Ishikawa (cell line): Measurements from ENCODE around the gene LRRC8D.

Experiments used
- CEBPB ChIP-seq: IDR thresholded peaks from 2 replicates; pipeline ENCODE4 v1.6.1; 2012
- CREB1 ChIP-seq: IDR thresholded peaks from 2 replicates; pipeline ENCODE4 v1.6.1; 2012; ENCODE audit warnings: low read depth
- EGR1 ChIP-seq: IDR thresholded peaks from 2 replicates; pipeline ENCODE4 v1.6.1; 2012
- EP300 ChIP-seq: IDR thresholded peaks from 2 replicates; pipeline ENCODE4 v1.6.1; 2012; ENCODE audit warnings: borderline replicate concordance
- FOXM1 ChIP-seq: IDR thresholded peaks from 2 replicates; pipeline ENCODE4 v1.6.1; 2012; ENCODE audit warnings: low read depth, borderline replicate concordance
- MAX ChIP-seq: IDR thresholded peaks from 2 replicates; pipeline ENCODE4 v1.6.1; 2012
- NFIC ChIP-seq: IDR thresholded peaks from 2 replicates; pipeline ENCODE4 v1.6.1; 2012
- RAD21 ChIP-seq: IDR thresholded peaks from 2 replicates; pipeline ENCODE4 v1.6.1; 2012; ENCODE audit warnings: low read depth
- REST ChIP-seq: IDR thresholded peaks from 2 replicates; pipeline ENCODE4 v1.6.1; 2012; ENCODE audit warnings: low read depth, mild to moderate bottlenecking
- TAF1 ChIP-seq: IDR thresholded peaks from 2 replicates; pipeline ENCODE4 v1.6.1; 2012; ENCODE audit warnings: low read depth, mild to moderate bottlenecking
- TCF12 ChIP-seq: IDR thresholded peaks from 2 replicates; pipeline ENCODE4 v1.6.1; 2012; ENCODE audit warnings: low read depth
- TEAD4 ChIP-seq: IDR thresholded peaks from 2 replicates; pipeline ENCODE4 v1.6.1; 2012
- USF1 ChIP-seq: IDR thresholded peaks from 2 replicates; pipeline ENCODE4 v1.6.1; 2012
- YY1 ChIP-seq: IDR thresholded peaks from 2 replicates; pipeline ENCODE4 v1.6.1; 2012; ENCODE audit warnings: low read depth
- ZBTB7A ChIP-seq: IDR thresholded peaks from 2 replicates; pipeline ENCODE4 v1.6.1; 2012; ENCODE audit warnings: low read depth

Gene LRRC8D

GRCh38 chr1:89810302-89810701 lies 10.5 kb upstream of the LRRC8D start:
- TF ChIP-seq RAD21 (no peak), YY1 (no peak), CEBPB (no peak), TAF1 (no peak), MAX (no peak), CREB1 (no peak), TCF12 (no peak), REST (no peak), ZBTB7A (no peak), USF1 (no peak), EP300 (no peak), NFIC (no peak), FOXM1 (no peak), TEAD4 (no peak), EGR1 (no peak)

GRCh38 chr1:89810880-89811279 lies 10.0 kb upstream of the LRRC8D start:
- TF ChIP-seq TAF1 (no peak), CEBPB (0 out of 2 replicates have a peak, but pooled peaks have one; percentile 26), EP300 (no peak), REST (no peak)

- no peak for TF ChIP-seq YY1
- TF ChIP-seq EP300, result no peak
- TF ChIP-seq REST, result no peak
- no peak for TF ChIP-seq USF1
- no peak for TF ChIP-seq FOXM1
- no peak for TF ChIP-seq TCF12
- TF ChIP-seq EGR1, result no peak
- no peak for TF ChIP-seq RAD21
- TF ChIP-seq TAF1, result no peak
Measured at GRCh38 chr1:89812992-89813391, 7.8 kb upstream of the LRRC8D start.

GRCh38 chr1:89815040-89815439 lies 5.8 kb upstream of the LRRC8D start:
- TF ChIP-seq EP300 (no peak), USF1 (no peak), NFIC (no peak), MAX (no peak), EGR1 (no peak), CREB1 (no peak), TAF1 (no peak), FOXM1 (no peak), REST (no peak), CEBPB (no peak), TCF12 (no peak), TEAD4 (no peak), YY1 (no peak), ZBTB7A (no peak), RAD21 (no peak)
